ENCODE measurements around the gene JARID2.
A peak's percentile ranks its signal among the peaks of the same experiment; 100 is the strongest.

DNA sequence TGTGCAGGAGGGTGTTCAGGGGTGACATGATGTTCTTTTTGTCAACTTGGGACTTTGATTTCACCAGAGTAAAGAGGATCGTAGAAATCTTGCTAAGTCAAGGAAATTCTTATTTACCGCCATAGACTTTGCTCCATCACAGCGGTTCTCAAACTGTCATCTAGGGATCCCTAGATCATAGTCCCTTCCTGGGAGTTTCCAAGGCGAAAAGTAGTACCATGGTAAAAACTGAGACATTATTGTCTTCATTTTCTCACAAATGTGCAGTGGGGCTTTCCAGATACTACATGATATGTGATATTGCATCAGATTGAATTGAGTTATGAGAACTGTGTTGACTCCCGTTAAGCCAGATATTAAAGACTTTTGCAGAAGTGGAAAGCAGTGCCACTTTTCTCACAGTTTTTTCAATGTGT, 79.7 kb downstream of the JARID2 start:
- TF ChIP-seq HDAC6 (IDR thresholded peaks at IDR 0.05; ENCODE audit: unreplicated experiment), result no peak
- TF ChIP-seq, protein P1, sequence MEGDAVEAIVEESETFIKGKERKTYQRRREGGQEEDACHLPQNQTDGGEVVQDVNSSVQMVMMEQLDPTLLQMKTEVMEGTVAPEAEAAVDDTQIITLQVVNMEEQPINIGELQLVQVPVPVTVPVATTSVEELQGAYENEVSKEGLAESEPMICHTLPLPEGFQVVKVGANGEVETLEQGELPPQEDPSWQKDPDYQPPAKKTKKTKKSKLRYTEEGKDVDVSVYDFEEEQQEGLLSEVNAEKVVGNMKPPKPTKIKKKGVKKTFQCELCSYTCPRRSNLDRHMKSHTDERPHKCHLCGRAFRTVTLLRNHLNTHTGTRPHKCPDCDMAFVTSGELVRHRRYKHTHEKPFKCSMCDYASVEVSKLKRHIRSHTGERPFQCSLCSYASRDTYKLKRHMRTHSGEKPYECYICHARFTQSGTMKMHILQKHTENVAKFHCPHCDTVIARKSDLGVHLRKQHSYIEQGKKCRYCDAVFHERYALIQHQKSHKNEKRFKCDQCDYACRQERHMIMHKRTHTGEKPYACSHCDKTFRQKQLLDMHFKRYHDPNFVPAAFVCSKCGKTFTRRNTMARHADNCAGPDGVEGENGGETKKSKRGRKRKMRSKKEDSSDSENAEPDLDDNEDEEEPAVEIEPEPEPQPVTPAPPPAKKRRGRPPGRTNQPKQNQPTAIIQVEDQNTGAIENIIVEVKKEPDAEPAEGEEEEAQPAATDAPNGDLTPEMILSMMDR (IDR thresholded peaks at IDR 0.05 in 2 of 3, conservative IDR thresholded peaks at IDR 0.05 in 1 of 3; ENCODE audit: control insufficient read depth in 2 of 3, extremely low read depth in 1 of 3, insufficient read depth in 1 of 3, low read depth in 3 of 3, low read length in 3 of 3), result no peak
- no peak for TF ChIP-seq RAD21 (IDR thresholded peaks at IDR 0.05; ENCODE audit: insufficient read depth, low read depth, low read length)
- peak; percentile 67; the same call in 1 of the 2 replicates for TF ChIP-seq NFIC (IDR thresholded peaks at IDR 0.05; ENCODE audit: low read depth, low read length)
- no peak for TF ChIP-seq SMC3 (IDR thresholded peaks at IDR 0.05; ENCODE audit: borderline replicate concordance, low read length)
- TF ChIP-seq ESRRA (IDR thresholded peaks at IDR 0.05; ENCODE audit: low read length), result no peak
- no peak for TF ChIP-seq POLR2A (IDR thresholded peaks at IDR 0.05; ENCODE audit: low read depth, low read length)
- TF ChIP-seq BRCA1 (IDR thresholded peaks at IDR 0.05; ENCODE audit: low read depth, low read length), result no peak
- no peak for TF ChIP-seq EZH2 (IDR thresholded peaks at IDR 0.05; ENCODE audit: borderline replicate concordance, control insufficient read depth, low read depth, low read length)
- TF ChIP-seq FOXM1 (IDR thresholded peaks at IDR 0.05; ENCODE audit: low read depth, low read length), result 0 out of 2 replicates have a peak, but pooled peaks have one; percentile 39
- TF ChIP-seq, protein P2, sequence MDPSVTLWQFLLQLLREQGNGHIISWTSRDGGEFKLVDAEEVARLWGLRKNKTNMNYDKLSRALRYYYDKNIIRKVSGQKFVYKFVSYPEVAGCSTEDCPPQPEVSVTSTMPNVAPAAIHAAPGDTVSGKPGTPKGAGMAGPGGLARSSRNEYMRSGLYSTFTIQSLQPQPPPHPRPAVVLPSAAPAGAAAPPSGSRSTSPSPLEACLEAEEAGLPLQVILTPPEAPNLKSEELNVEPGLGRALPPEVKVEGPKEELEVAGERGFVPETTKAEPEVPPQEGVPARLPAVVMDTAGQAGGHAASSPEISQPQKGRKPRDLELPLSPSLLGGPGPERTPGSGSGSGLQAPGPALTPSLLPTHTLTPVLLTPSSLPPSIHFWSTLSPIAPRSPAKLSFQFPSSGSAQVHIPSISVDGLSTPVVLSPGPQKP (IDR thresholded peaks at IDR 0.05; ENCODE audit: low read depth, low read length), result no peak
- peak; percentile 51 for TF ChIP-seq EED (IDR thresholded peaks at IDR 0.05; ENCODE audit: low read depth)
- no peak for TF ChIP-seq SREBF2 (IDR thresholded peaks at IDR 0.05; ENCODE audit: low read length)
- TF ChIP-seq TAF1 (IDR thresholded peaks at IDR 0.05; ENCODE audit: borderline replicate concordance, low read depth, low read length), result no peak
